ENCODE measurements around the gene ZNF236.

DNA sequence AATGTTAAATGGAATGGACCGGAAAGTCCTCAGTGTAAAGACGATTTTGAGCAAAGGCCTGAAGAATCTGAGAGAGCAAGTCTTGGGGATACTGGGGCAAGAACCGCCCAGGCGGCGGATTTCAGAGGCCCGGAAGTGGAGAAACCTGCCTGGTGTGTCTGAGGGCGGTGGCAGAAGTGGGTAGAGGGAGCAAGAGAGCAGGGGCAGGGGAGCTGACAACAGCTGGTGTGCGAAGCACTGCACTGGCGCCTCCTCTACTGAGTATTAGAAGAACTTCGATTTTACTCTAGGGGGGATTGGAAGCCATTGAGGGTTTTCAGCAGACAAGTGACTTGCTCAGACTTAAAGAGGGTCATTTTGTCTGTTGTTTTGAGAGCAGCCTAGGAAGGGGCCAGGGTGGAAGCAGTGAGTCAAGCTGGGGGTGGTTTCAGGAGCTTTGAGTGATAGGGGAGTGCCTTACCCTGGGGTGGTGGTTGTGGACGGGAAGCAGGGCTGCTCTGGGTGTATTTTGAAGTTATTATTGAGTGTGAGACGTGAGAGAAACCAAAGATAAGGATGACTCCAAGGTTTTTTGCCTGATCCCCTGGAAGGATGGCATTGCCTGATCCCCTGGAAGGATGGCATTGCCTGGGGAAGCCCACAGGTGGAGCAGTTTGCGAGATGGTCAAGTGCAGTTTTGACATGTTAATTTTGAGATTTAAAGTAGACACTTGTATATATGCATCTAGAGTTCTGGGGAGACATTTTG lies 52.5 kb downstream of the ZNF236 start:
- no peak for TF ChIP-seq CTCF (IDR thresholded peaks at IDR 0.05)
- no peak for TF ChIP-seq MYC (IDR thresholded peaks at IDR 0.05; ENCODE audit: borderline replicate concordance, low read length)
- TF ChIP-seq PHF8 (IDR thresholded peaks at IDR 0.05; ENCODE audit: borderline replicate concordance, low read depth) = no peak
- no peak for TF ChIP-seq MAZ (IDR thresholded peaks at IDR 0.05; ENCODE audit: borderline replicate concordance, low read depth, low read length)
- TF ChIP-seq USF2 (IDR thresholded peaks at IDR 0.05) = no peak
- no peak for TF ChIP-seq HOXA7 (CRISPR knock-in tag; IDR thresholded peaks at IDR 0.05)
- TF ChIP-seq POLR2A (IDR thresholded peaks at IDR 0.05; ENCODE audit: low read length) = no peak
- no peak for TF ChIP-seq HDAC2 (IDR thresholded peaks at IDR 0.05)
- no peak for TF ChIP-seq NFE2L2 (conservative IDR thresholded peaks at IDR 0.05; ENCODE audit: low read length)
- TF ChIP-seq, protein P1, sequence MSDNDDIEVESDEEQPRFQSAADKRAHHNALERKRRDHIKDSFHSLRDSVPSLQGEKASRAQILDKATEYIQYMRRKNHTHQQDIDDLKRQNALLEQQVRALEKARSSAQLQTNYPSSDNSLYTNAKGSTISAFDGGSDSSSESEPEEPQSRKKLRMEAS (IDR thresholded peaks at IDR 0.05) = no peak
- no peak for TF ChIP-seq RFX5 (IDR thresholded peaks at IDR 0.05)
- no peak for TF ChIP-seq POLR2AphosphoS2 (conservative IDR thresholded peaks at IDR 0.05; ENCODE audit: low read length)
- TF ChIP-seq FOSB (CRISPR knock-in tag; IDR thresholded peaks at IDR 0.05) = no peak
- TF ChIP-seq MAFK (IDR thresholded peaks at IDR 0.05; ENCODE audit: partially characterized antibody) = no peak

Measured in A549 (cell line).